Osteocyte (in vitro differentiated cells): ENCODE data around the gene NKX3-2. TPM values are rescaled to one million over a fixed set of nuclear protein-coding genes. Genes with fewer than 3 reads are reported as not detected.

Experiments
- DNase-seq: peaks from one replicate; pipeline ENCODE4 v3.0.0; 2021; ENCODE audit warnings: mixed read lengths; ENCODE audit not compliant: unreplicated experiment; ENCODE audit errors: extremely low spot score
- H3K27ac Mint-ChIP-seq: one replicate; pipeline ENCODE4 v1.8.0; 2021; ENCODE audit warnings: mild to moderate bottlenecking, mixed read lengths; ENCODE audit not compliant: unreplicated experiment
- H3K27me3 Mint-ChIP-seq: one replicate; pipeline ENCODE4 v1.8.0; 2021; ENCODE audit warnings: mixed read lengths; ENCODE audit not compliant: unreplicated experiment
- H3K36me3 Mint-ChIP-seq: one replicate; pipeline ENCODE4 v1.8.0; 2021; ENCODE audit warnings: mixed read lengths; ENCODE audit not compliant: unreplicated experiment
- H3K4me1 Mint-ChIP-seq: one replicate; pipeline ENCODE4 v1.8.0; 2021; ENCODE audit warnings: mixed read lengths; ENCODE audit not compliant: unreplicated experiment
- H3K4me3 Mint-ChIP-seq: one replicate; pipeline ENCODE4 v1.8.0; 2021; ENCODE audit warnings: mild to moderate bottlenecking, moderate library complexity, mixed read lengths; ENCODE audit not compliant: unreplicated experiment
- H3K9me3 Mint-ChIP-seq: one replicate; pipeline ENCODE4 v1.8.0; 2021; ENCODE audit warnings: mixed read lengths; ENCODE audit not compliant: unreplicated experiment
- CTCF ChIP-seq: fragments of 200-600 bp; sonication (generic); IDR thresholded peaks from 2 replicates; pipeline ENCODE4 v1.5.0; 2021; ENCODE audit warnings: antibody characterized with exemption, mild to moderate bottlenecking, moderate library complexity
- total RNA-seq: library from RNA; stranded (reverse); gene quantifications from 2 replicates; pipeline ENCODE4 v1.2.1, GENCODE V29; 2021

The NKX3-2 gene
- total RNA-seq, 1 donor from 2014 or later = 2.9 TPM

GRCh38 chr4:13542577-13543031 lies 1.7 kb downstream of the NKX3-2 start:
- no peak for TF ChIP-seq CTCF
- peaks cover 61% of the 10 kb centered on the region for H3K27me3 Mint-ChIP-seq
- peaks cover 30% of the 10 kb centered on the region for H3K4me1 Mint-ChIP-seq
- DNase-seq = no peak
- no peak overlapping the region for H3K27ac Mint-ChIP-seq
- H3K9me3 Mint-ChIP-seq = no peaks in the 10 kb centered on the region
- no peak overlapping the region for H3K4me3 Mint-ChIP-seq
- peaks cover 4% of the 10 kb centered on the region for H3K36me3 Mint-ChIP-seq

GRCh38 chr4:13541720-13542576 lies 2.4 kb downstream of the NKX3-2 start:
- Mint-ChIP-seq H3K36me3 (peaks cover 4% of the 10 kb centered on the region), H3K4me1 (peaks cover 28% of the 10 kb centered on the region), H3K27ac (no peak overlapping the region), H3K4me3 (no peak overlapping the region), H3K27me3 (peaks cover 66% of the 10 kb centered on the region), H3K9me3 (no peaks in the 10 kb centered on the region)
- DNase-seq = no peak
- TF ChIP-seq CTCF = peak; percentile 45

GRCh38 chr4:13541176-13541604 lies 3.1 kb downstream of the NKX3-2 start:
- peaks cover 4% of the 10 kb centered on the region for H3K36me3 Mint-ChIP-seq
- H3K4me3 Mint-ChIP-seq = no peak overlapping the region
- H3K27me3 Mint-ChIP-seq = peaks cover 66% of the 10 kb centered on the region
- no peak overlapping the region for H3K27ac Mint-ChIP-seq
- peaks cover 21% of the 10 kb centered on the region for H3K4me1 Mint-ChIP-seq
- TF ChIP-seq CTCF = no peak
- no peak for DNase-seq
- H3K9me3 Mint-ChIP-seq = no peaks in the 10 kb centered on the region

GRCh38 chr4:13540446-13541175 lies 3.7 kb downstream of the NKX3-2 start:
- Mint-ChIP-seq H3K4me3 (no peak overlapping the region), H3K4me1 (peaks cover 21% of the 10 kb centered on the region), H3K9me3 (no peaks in the 10 kb centered on the region), H3K27me3 (peaks cover 69% of the 10 kb centered on the region), H3K36me3 (peaks cover 4% of the 10 kb centered on the region), H3K27ac (no peak overlapping the region)
- TF ChIP-seq CTCF = no peak
- DNase-seq = peak; percentile 64
